ENCODE measurements around the gene HAVCR2.

DNA sequence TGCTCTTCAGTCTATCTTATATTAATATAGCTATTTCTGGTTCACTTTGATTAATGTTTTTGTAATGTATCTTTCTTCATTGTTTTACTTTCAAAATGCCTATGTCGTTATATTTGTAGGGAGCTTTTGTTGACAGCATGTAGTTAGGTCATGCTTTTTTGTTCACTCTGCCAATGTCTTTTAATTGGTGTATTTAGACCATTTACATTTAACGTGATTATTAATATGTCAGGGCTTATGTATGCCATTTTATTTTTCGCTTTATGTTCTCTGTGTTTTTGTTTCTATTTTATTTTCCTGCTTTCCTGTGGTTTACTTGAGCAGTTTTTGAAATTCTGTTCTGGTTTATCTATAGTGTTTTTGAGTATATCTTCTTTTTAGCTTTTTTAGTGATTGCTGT, 46.5 kb upstream of the HAVCR2 start:
- no peak for TF ChIP-seq POU2F2 (IDR thresholded peaks at IDR 0.05; ENCODE audit: low read depth, low read length)
- TF ChIP-seq POLR2AphosphoS5 (IDR thresholded peaks at IDR 0.05; ENCODE audit: low read depth, low read length): no peak

All from GM12891 (cell line).